GM12873 (cell line): ENCODE measurements around the gene GSTT2.

ENCODE experiments used
- CTCF ChIP-seq: IDR thresholded peaks from 2 replicates; pipeline ENCODE4 v1.5.1; 2012; ENCODE audit warnings: low read depth, mild to moderate bottlenecking, moderate library complexity, low read length, control low read depth; ENCODE audit not compliant: insufficient read depth; ENCODE audit errors: missing control alignments

Gene GSTT2

DNA sequence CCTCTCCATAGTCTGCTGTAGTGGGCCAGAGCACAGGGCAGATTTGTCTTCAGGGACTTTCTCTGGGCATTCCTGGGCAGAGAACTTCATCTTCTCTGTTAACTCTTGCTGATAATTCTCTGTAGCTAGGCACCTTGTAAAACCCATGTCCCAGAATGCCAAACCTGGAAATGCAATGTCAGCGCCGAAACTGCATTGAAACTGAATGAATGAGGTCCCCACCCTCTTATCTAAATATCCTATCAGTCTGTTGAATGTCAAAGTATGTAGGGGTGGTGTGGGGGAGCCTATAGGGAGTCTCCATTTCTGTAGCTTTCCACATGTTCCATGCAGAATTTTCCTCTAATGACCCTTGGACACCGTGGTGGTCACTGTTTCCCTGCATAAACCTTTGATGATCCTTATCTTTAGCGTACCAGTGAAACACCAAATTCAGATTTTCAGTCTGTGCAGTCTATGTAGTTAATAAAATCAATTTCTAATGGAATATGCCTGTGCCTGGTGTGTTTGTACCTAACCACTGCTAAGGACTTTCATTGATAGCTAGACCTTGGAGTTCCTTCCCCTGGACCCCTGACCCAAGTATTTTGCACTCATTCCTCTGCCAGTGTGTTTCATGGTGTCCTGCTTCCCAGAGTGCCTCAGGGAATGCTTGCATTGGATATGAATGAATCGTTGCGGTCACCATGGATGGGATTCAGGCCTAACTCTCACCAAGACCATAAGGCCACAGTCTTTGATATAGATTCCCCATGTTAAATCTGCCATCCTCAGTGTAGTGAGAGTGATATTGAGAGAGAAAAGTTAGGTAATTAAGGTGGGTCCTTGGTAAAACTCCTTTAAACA lies 28.7 kb downstream of the GSTT2 start:
- TF ChIP-seq CTCF, result no peak

DNA sequence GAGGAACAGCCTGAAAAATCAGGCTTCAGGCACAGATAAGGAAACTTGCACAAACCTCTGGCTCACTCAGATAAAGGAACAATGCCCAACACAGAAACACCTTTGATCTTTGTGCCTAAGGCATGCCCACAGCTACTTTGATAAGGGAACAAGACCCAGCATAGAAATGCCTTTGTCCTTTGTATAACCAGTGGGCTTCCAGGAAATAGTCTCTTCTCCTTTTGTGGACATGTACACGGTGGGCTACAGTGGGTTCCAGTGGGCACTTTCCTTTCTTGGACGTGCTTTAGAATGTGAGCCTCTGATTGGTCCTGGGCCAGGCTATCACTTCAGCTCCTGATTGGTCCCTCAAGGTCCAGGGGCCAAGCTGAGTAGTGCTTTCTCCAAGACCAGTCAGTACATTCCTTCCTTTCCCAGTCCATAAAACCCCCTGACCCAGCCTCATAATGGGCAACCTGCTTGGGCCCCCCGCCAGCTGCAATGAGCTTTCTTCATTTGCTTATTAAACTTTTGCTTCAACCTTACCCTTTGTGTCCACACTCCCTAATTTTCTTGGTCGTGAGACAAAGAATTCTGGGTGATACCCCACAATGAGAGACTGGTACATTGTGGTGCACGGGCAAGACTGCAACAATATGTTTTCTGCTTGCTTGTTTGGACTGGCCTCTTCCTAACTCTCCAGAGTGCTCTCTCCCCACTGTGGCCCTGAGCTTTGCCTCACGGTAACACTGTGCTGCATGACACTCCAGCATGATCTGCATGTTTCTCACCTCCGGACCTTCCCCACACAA lies 29.5 kb downstream of the GSTT2 start:
- no peak for TF ChIP-seq CTCF

DNA sequence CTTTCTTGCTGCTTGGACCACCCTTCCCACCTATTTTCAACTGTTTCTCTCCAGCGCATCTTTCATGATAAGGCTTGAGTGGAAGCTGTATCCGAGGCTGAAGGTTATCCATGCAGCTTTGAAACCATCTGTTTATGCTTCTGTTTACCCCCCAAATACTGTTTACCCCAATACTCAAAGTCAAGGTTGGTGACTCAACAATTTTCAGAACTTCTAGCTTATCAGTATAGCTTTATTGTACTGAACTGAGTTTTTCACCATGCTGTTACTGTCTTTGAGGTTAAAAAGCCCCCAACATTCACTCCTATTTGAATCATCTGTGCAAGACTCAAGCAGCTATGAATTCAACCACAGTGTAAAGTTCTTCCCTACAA lies 30.1 kb downstream of the GSTT2 start:
- no peak for TF ChIP-seq CTCF

GRCh38 chr22:24011735-24012068 lies 31.8 kb downstream of the GSTT2 start:
- no peak for TF ChIP-seq CTCF

- TF ChIP-seq CTCF, result no peak
Measured at GRCh38 chr22:24016156-24016555, 36.2 kb downstream of the GSTT2 start.

DNA sequence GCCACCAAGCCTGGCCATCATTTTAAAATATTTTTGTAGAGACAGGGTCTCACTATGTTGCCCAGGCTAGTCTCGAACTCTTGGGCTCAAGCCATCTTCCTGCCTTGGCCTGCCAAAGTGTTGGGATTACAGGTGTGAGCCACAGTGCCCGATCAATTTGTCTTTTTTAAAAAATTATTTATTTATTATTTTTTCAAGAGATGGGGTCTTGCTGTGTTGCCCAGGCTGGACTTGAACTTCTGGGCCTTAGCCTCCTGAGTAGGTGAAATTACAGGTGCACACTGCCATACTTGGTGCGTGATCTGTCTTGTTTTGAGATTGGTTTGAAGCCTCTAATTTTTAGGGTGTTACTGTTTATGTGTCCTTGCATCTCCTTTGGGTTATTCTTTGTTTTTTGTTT lies 41.4 kb downstream of the GSTT2 start:
- TF ChIP-seq CTCF, result no peak

GRCh38 chr22:24023204-24023789 lies 43.4 kb downstream of the GSTT2 start:
- no peak for TF ChIP-seq CTCF
